ENCODE results near the gene HS3ST5.

The HS3ST5 gene

GRCh38 chr6:114100215-114100994 is 242.4 kb downstream of the HS3ST5 start:
- no peak overlapping the region for H3K4me3 ChIP-seq (ENCODE audit: low read depth, low read length)
- no peak for TF ChIP-seq CTCF (IDR thresholded peaks at IDR 0.05; ENCODE audit: insufficient read depth, low read depth, low read length, missing control alignments)
- no peak for DNase-seq (ENCODE audit: low read depth)

GRCh38 chr6:114096561-114097172 is 246.2 kb downstream of the HS3ST5 start:
- TF ChIP-seq CTCF (IDR thresholded peaks at IDR 0.05; ENCODE audit: insufficient read depth, low read depth, low read length, missing control alignments) = peak; percentile 58
- DNase-seq (ENCODE audit: low read depth) = peak; percentile 42
- H3K4me3 ChIP-seq (ENCODE audit: low read depth, low read length) = no peak overlapping the region

GRCh38 chr6:114092943-114093342 is 249.9 kb downstream of the HS3ST5 start:
- peak; percentile 24 for DNase-seq (ENCODE audit: low read depth)
- no peak overlapping the region for H3K4me3 ChIP-seq (ENCODE audit: low read depth, low read length)
- TF ChIP-seq CTCF (IDR thresholded peaks at IDR 0.05; ENCODE audit: insufficient read depth, low read depth, low read length, missing control alignments) = no peak

- DNase-seq (ENCODE audit: low read depth) = no peak
- no peak for TF ChIP-seq CTCF (IDR thresholded peaks at IDR 0.05; ENCODE audit: insufficient read depth, low read depth, low read length, missing control alignments)
- no peak overlapping the region for H3K4me3 ChIP-seq (ENCODE audit: low read depth, low read length)
These were observed 252.2 kb downstream of the HS3ST5 start for GRCh38 chr6:114090626-114091025.

GRCh38 chr6:114087496-114087895 is 255.3 kb downstream of the HS3ST5 start:
- no peak overlapping the region for H3K4me3 ChIP-seq (ENCODE audit: low read depth, low read length)
- TF ChIP-seq CTCF (IDR thresholded peaks at IDR 0.05; ENCODE audit: insufficient read depth, low read depth, low read length, missing control alignments) = no peak
- no peak for DNase-seq (ENCODE audit: low read depth)

GRCh38 chr6:114085211-114085610 is 257.6 kb downstream of the HS3ST5 start:
- no peak overlapping the region for H3K4me3 ChIP-seq (ENCODE audit: low read depth, low read length)
- no peak for TF ChIP-seq CTCF (IDR thresholded peaks at IDR 0.05; ENCODE audit: insufficient read depth, low read depth, low read length, missing control alignments)
- no peak for DNase-seq (ENCODE audit: low read depth)

Measured in GM12865 (cell line).